GM23248 (cell line): ENCODE results near the gene HIGD1A. TPM values are rescaled to one million over a fixed set of nuclear protein-coding genes. Genes with fewer than 3 reads are reported as not detected.

Source experiments
- DNase-seq: peaks from one replicate; pipeline ENCODE4 v3.0.0-alpha.2; 2015
- H2AFZ ChIP-seq: fragments of 200-600 bp; sonication (generic); 2 replicates; pipeline ENCODE4 v1.6.1; 2016; ENCODE audit warnings: antibody characterized with exemption
- H3F3A ChIP-seq: fragments of 200-600 bp; sonication (generic); 2 replicates; pipeline ENCODE4 v1.6.1; 2016; ENCODE audit warnings: mild to moderate bottlenecking, antibody characterized with exemption, mixed run types; ENCODE audit not compliant: insufficient read depth
- H3K27ac ChIP-seq: fragments of 200-600 bp; sonication (generic); 2 replicates; pipeline ENCODE4 v1.5.1; 2016; ENCODE audit warnings: mild to moderate bottlenecking
- H3K27me3 ChIP-seq: fragments of 200-600 bp; sonication (generic); replicated peaks from 2 replicates; pipeline ENCODE4 v1.6.1; 2016; ENCODE audit warnings: mild to moderate bottlenecking; ENCODE audit not compliant: insufficient read depth
- H3K36me3 ChIP-seq: fragments of 200-600 bp; sonication (generic); 2 replicates; pipeline ENCODE4 v1.6.1; 2016; ENCODE audit warnings: low read depth, mild to moderate bottlenecking
- H3K4me1 ChIP-seq: fragments of 200-600 bp; sonication (generic); 2 replicates; pipeline ENCODE4 v1.6.1; 2016; ENCODE audit warnings: mild to moderate bottlenecking; ENCODE audit not compliant: insufficient read depth
- H3K4me2 ChIP-seq: fragments of 200-600 bp; sonication (generic); one replicate; pipeline ENCODE4 v1.6.1; 2016; ENCODE audit warnings: mild to moderate bottlenecking; ENCODE audit not compliant: unreplicated experiment
- H3K4me3 ChIP-seq: fragments of 200-600 bp; sonication (generic); 2 replicates; pipeline ENCODE4 v1.5.1; 2016; ENCODE audit warnings: mild to moderate bottlenecking
- H3K79me2 ChIP-seq: fragments of 200-600 bp; sonication (generic); 2 replicates; pipeline ENCODE4 v1.6.1; 2016; ENCODE audit warnings: mild to moderate bottlenecking; ENCODE audit not compliant: insufficient read depth
- H3K9ac ChIP-seq: fragments of 200-600 bp; sonication (generic); 2 replicates; pipeline ENCODE4 v1.6.1; 2016; ENCODE audit warnings: mild to moderate bottlenecking
- H3K9me2 ChIP-seq: fragments of 200-600 bp; sonication (generic); 2 replicates; pipeline ENCODE4 v1.6.1; 2016; ENCODE audit warnings: mixed run types, mild to moderate bottlenecking, moderate library complexity; ENCODE audit not compliant: insufficient read depth
- H3K9me3 ChIP-seq: fragments of 200-600 bp; sonication (generic); one replicate; pipeline ENCODE4 v1.6.1; 2017; ENCODE audit warnings: low read depth
- H4K20me1 ChIP-seq: fragments of 200-600 bp; sonication (generic); 2 replicates; pipeline ENCODE4 v1.6.0; 2016; ENCODE audit not compliant: insufficient read depth
- EZH2 ChIP-seq: fragments of 200-600 bp; sonication (generic); IDR thresholded peaks from 2 replicates; pipeline ENCODE4 v1.6.1; 2018; ENCODE audit warnings: antibody characterized with exemption, mild to moderate bottlenecking; ENCODE audit not compliant: insufficient read depth, poor library complexity, severe bottlenecking
- EZH2phosphoT487 ChIP-seq: fragments of 200-600 bp; sonication (generic); IDR thresholded peaks from 2 replicates; pipeline ENCODE4 v1.6.1; 2018; ENCODE audit warnings: antibody characterized with exemption, moderate library complexity, mild to moderate bottlenecking, low read depth; ENCODE audit not compliant: insufficient read depth
- WGBS, 2 experiments: methylation state at CpG; one replicate each; pipeline ENCODE4 v1.1.6; 2015 to 2017; ENCODE audit warnings: low lambda C conversion rate in 2 of 2, low coverage in 1 of 2; ENCODE audit errors: missing lambda C conversion rate in 2 of 2; 5-methylcytosine and 5-hydroxymethylcytosine counted together
- in situ Hi-C: fragments of 300-500 bp; cut with MboI; formaldehyde crosslinking; loops from 2 replicates; pipeline ENCODE4 v1.15.0; 2020
- polyA plus RNA-seq: library from polyadenylated mRNA; unstranded; fragments of >200 nt; fragmentation: Nextera tagmentation; extraction: Ambion mirVana; gene quantifications from 2 replicates; pipeline ENCODE4 v1.2.1, GENCODE V29; 2016
- total RNA-seq: library from RNA; depleted of rRNA; stranded (reverse); fragments of >200 nt; shearing (Covaris generic); gene quantifications from 2 replicates; pipeline ENCODE4 v1.2.3, GENCODE V29; 2014; rRNA removed

The HIGD1A gene
- total RNA-seq = 154 and 173 TPM in 2 replicates
- polyA plus RNA-seq = 211 and 217 TPM in 2 replicates

DNA sequence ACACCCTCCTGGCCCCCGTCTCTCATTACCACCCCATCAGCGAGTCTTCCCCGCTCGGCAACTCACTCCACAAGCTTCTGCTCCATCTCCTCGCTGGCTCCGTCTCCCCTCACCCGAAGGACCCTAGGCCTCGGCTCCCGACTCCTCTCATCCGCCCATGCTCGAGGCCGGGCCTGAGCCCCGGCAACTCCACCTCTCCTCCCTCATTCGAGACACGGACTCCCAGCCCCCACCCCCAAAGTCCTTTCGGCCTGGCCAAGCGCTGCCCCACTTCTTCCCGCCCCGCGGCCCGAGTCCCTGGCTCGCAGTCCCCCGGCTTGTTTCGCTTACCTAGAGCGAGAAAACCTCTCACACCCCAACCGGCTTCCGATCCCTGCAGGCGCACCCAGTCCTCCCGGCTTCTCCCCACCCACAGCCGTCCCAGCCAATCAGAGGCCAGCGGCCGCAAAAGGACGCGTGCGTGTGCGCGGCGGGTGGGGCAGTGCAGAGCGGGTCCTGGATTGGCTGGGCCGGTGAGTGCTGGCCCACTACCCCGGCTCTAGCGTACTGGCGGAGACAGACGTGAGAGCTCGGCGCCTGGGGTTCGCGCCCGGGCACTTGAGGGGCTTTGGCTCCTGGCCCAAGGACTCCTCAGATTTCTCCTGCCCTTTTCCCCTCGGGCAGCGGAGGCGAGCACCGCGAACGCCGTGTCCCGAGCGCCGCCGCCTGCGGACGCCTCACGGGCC is at the start of gene HIGD1A:
Gene HIGD1A (minus strand): TSS at position 385 of the 725 bp plus-strand sequence. CDS start 10,237 bp downstream, outside the sequence.
- peak within 1 kb of the TSS; percentile 97 for H2AFZ ChIP-seq
- peaks cover 48% of the 10 kb centered on the region for H3K79me2 ChIP-seq
- H4K20me1 ChIP-seq = no peaks in the 10 kb centered on the region
- peak; percentile 98 for DNase-seq
- no peaks in the 10 kb centered on the region for H3K36me3 ChIP-seq
- H3K9me3 ChIP-seq = no peaks in the 10 kb centered on the region
- TF ChIP-seq EZH2phosphoT487 (no peak), EZH2 (no peak)
- peaks cover 11% of the 10 kb centered on the region for H3K4me1 ChIP-seq
- H3K4me2 ChIP-seq = peak within 1 kb of the TSS; percentile 99
- in situ Hi-C loops = no loop called here
- H3K9ac ChIP-seq = peak within 1 kb of the TSS; percentile 90
- H3K27ac ChIP-seq = peak within 1 kb of the TSS; percentile 80
- peak within 1 kb of the TSS; percentile 92 for H3K4me3 ChIP-seq
- peaks cover 14% of the 10 kb centered on the region for H3F3A ChIP-seq
- WGBS, 2 experiments = 1 to 3% methylated on average over 36 to 53 of the region's 63 CpGs
- H3K27me3 ChIP-seq = no peaks in the 10 kb centered on the region
- H3K9me2 ChIP-seq = no peaks in the 10 kb centered on the region

DNA sequence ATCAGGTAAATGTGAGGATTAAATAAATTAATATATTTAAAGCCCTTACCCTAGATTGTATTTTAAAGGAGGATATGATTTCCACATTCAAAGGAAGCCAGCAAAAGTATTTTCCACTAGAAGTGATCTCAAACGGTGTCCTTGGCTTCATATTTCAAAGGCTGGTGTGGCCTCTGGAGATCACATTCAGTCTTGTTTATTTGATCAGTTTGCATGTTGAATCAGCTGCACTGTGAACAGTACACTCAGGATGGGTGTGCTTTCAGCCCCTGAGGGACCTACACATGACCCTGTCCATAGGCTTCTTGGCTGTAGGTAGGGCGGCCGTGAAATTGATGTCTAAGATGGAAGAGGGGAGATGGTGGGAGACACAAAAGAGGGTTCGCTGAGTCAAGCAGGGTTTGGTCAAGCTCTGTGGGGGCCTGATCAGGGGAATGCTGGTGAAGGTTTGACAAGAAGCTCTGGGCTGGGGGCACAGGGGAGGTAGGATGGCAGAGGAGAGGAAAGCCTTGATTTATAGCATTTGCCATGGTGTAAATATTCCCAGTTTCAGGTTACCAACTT is 49.5 kb upstream of the HIGD1A start:
- no peaks in the 10 kb centered on the region for H3F3A ChIP-seq
- H3K4me3 ChIP-seq = no peak overlapping the region
- no peaks in the 10 kb centered on the region for H3K9me3 ChIP-seq
- no peak overlapping the region for H2AFZ ChIP-seq
- no peaks in the 10 kb centered on the region for H4K20me1 ChIP-seq
- H3K27ac ChIP-seq = no peak overlapping the region
- no peaks in the 10 kb centered on the region for H3K4me1 ChIP-seq
- H3K4me2 ChIP-seq = no peak overlapping the region
- H3K36me3 ChIP-seq = no peaks in the 10 kb centered on the region
- WGBS, 2 experiments = 74% methylated on average over 4 of the region's 4 CpGs
- in situ Hi-C loops = no loop called here
- peaks cover 21% of the 10 kb centered on the region for H3K27me3 ChIP-seq
- TF ChIP-seq EZH2phosphoT487 = no peak
- no peak for TF ChIP-seq EZH2
- no peak overlapping the region for H3K9ac ChIP-seq
- DNase-seq = no peak
- no peaks in the 10 kb centered on the region for H3K9me2 ChIP-seq
- no peaks in the 10 kb centered on the region for H3K79me2 ChIP-seq

DNA sequence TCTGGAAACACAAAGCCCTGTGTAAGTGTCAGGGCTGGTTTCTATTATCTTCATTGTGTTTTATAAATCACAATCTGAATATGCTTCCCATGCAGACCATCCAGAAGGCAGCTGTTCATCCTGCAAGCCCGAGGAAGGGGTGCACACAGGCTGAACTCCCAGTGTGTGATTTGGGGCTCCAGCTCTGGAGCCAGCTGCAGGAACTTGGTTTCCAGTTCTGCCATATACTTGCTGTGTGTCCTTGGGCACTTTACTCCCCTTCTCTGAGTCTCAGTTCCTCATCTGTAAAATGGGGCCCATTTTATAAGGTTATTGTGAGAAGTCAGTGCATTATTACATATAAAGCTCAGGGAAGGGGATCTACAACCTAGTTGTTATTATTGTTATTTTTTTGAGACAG is 48.8 kb upstream of the HIGD1A start:
- no peaks in the 10 kb centered on the region for H3K9me3 ChIP-seq
- H3K27me3 ChIP-seq = peaks cover 14% of the 10 kb centered on the region
- H3K4me1 ChIP-seq = no peaks in the 10 kb centered on the region
- H3K9ac ChIP-seq = no peak overlapping the region
- no peaks in the 10 kb centered on the region for H3K9me2 ChIP-seq
- no peak overlapping the region for H3K4me3 ChIP-seq
- TF ChIP-seq EZH2phosphoT487 (no peak), EZH2 (no peak)
- H2AFZ ChIP-seq = no peak overlapping the region
- no peak overlapping the region for H3K27ac ChIP-seq
- no peaks in the 10 kb centered on the region for H4K20me1 ChIP-seq
- H3F3A ChIP-seq = no peaks in the 10 kb centered on the region
- in situ Hi-C loops = no loop called here
- H3K79me2 ChIP-seq = no peaks in the 10 kb centered on the region
- DNase-seq = no peak
- 9 to 12% methylated on average over 1 of the region's 1 CpG for WGBS, 2 experiments
- no peak overlapping the region for H3K4me2 ChIP-seq
- no peaks in the 10 kb centered on the region for H3K36me3 ChIP-seq

DNA sequence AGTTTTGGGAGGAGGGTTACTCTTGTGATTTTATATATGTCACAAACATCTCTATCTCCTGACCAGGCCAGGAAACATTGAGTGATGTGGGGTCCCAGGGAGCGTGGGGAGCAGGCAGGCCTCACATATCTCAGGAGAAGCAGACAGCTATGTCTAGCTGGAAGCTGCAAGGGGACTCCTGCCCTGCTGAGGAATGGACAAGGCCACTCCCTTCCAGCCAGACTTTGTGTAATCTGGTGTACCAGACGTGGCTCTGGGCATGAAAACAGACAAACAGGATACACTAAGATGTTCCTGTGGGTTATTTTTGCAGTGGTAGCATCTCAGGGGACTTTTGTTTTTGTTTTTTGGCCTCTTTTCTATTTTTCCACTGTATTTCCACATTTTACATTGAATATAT is 48.2 kb upstream of the HIGD1A start:
- TF ChIP-seq EZH2 (no peak), EZH2phosphoT487 (no peak)
- peak; percentile 37 for DNase-seq
- H3K9ac ChIP-seq = no peak overlapping the region
- H3K27me3 ChIP-seq = peaks cover 12% of the 10 kb centered on the region
- no peak overlapping the region for H3K4me2 ChIP-seq
- in situ Hi-C loops = no loop called here
- H3K9me3 ChIP-seq = no peaks in the 10 kb centered on the region
- H2AFZ ChIP-seq = no peak overlapping the region
- H3K27ac ChIP-seq = no peak overlapping the region
- no peaks in the 10 kb centered on the region for H4K20me1 ChIP-seq
- H3F3A ChIP-seq = no peaks in the 10 kb centered on the region
- no peak overlapping the region for H3K4me3 ChIP-seq
- no peaks in the 10 kb centered on the region for H3K36me3 ChIP-seq
- H3K9me2 ChIP-seq = no peaks in the 10 kb centered on the region
- H3K4me1 ChIP-seq = no peaks in the 10 kb centered on the region
- 17 to 19% methylated on average over 2 of the region's 2 CpGs for WGBS, 2 experiments
- H3K79me2 ChIP-seq = no peaks in the 10 kb centered on the region
